ENCODE measurements around the gene NFATC4. TPM values are rescaled to one million over a fixed set of nuclear protein-coding genes. Genes with fewer than 3 reads are reported as not detected.

The NFATC4 gene
- polyA plus RNA-seq, 2 donors, result 20.9 to 25.6 TPM

Other genes starting within 250 kb of the NFATC4 start
- 1 to 10 TPM in 1 of 2 donors, under 1 TPM in 1; 0.60 to 1.1 TPM for gene FITM1, start 237.5 kb upstream of the NFATC4 start, polyA plus RNA-seq
- gene PSME1, start 232.0 kb upstream of the NFATC4 start, polyA plus RNA-seq, result 100 to 1,000 TPM; 146 to 198 TPM
- 10 to 100 TPM; 24.5 to 26.6 TPM for gene EMC9, start 226.6 kb upstream of the NFATC4 start, polyA plus RNA-seq
- 100 to 1,000 TPM; 143 to 233 TPM for gene PSME2, start 221.6 kb upstream of the NFATC4 start, polyA plus RNA-seq
- gene RNF31, start 220.7 kb upstream of the NFATC4 start, polyA plus RNA-seq, result 10 to 100 TPM; 27.4 to 70.6 TPM
- 10 to 100 TPM; 35.0 to 43.5 TPM for gene IRF9, start 206.9 kb upstream of the NFATC4 start, polyA plus RNA-seq
- 1 to 10 TPM; 3.9 to 10.0 TPM for gene REC8, start 196.1 kb upstream of the NFATC4 start, polyA plus RNA-seq
- 10 to 100 TPM; 12.3 to 23.5 TPM for gene IPO4, start 179.4 kb upstream of the NFATC4 start, polyA plus RNA-seq
- 10 to 100 TPM; 10.0 to 25.8 TPM for gene TM9SF1, start 172.7 kb upstream of the NFATC4 start, polyA plus RNA-seq
- under 1 TPM in 1 of 2 donors, not detected in 1; 0.10 TPM for gene TSSK4, start 162.5 kb upstream of the NFATC4 start, polyA plus RNA-seq
- gene CHMP4A, start 154.7 kb upstream of the NFATC4 start, polyA plus RNA-seq, result 10 to 100 TPM; 37.0 to 65.7 TPM
- gene MDP1, start 152.1 kb upstream of the NFATC4 start, polyA plus RNA-seq, result 10 to 100 TPM; 12.1 to 12.8 TPM
- gene NEDD8, start 135.8 kb upstream of the NFATC4 start, polyA plus RNA-seq, result 100 to 1,000 TPM; 116 to 220 TPM
- gene GMPR2, start 135.3 kb upstream of the NFATC4 start, polyA plus RNA-seq, result 10 to 100 TPM; 24.5 to 35.0 TPM
- 10 to 100 TPM; 49.2 to 49.8 TPM for gene TINF2, start 125.6 kb upstream of the NFATC4 start, polyA plus RNA-seq
- 100 to 1,000 TPM; 609 to 890 TPM for gene TGM1, start 105.0 kb upstream of the NFATC4 start, polyA plus RNA-seq
- 100 to 1,000 TPM; 117 to 135 TPM for gene RABGGTA, start 96.6 kb upstream of the NFATC4 start, polyA plus RNA-seq
- 10 to 100 TPM; 92.6 to 97.6 TPM for gene DHRS1, start 68.4 kb upstream of the NFATC4 start, polyA plus RNA-seq
- 10 to 100 TPM in 1 of 2 donors, 1 to 10 TPM in 1; 9.3 to 10.8 TPM for gene NOP9, start 68.3 kb upstream of the NFATC4 start, polyA plus RNA-seq
- 10 to 100 TPM; 24.3 TPM for gene CIDEB, start 60.2 kb upstream of the NFATC4 start, polyA plus RNA-seq
- 10 to 100 TPM; 11.6 to 30.4 TPM for gene LTB4R2, start 58.0 kb upstream of the NFATC4 start, polyA plus RNA-seq
- 10 to 100 TPM; 63.3 to 73.6 TPM for gene LTB4R, start 56.7 kb upstream of the NFATC4 start, polyA plus RNA-seq
- 10 to 100 TPM; 10.2 to 23.3 TPM for gene ADCY4, start 33.1 kb upstream of the NFATC4 start, polyA plus RNA-seq
- 10 to 100 TPM; 13.3 to 14.4 TPM for gene RIPK3, start 28.2 kb upstream of the NFATC4 start, polyA plus RNA-seq
- gene NYNRIN, start 30.8 kb downstream of the NFATC4 start, polyA plus RNA-seq, result 1 to 10 TPM; 4.8 to 5.6 TPM
- gene CBLN3, start 61.5 kb downstream of the NFATC4 start, polyA plus RNA-seq, result under 1 TPM; 0.75 to 0.86 TPM
- 10 to 100 TPM; 20.8 to 24.4 TPM for gene KHNYN, start 61.8 kb downstream of the NFATC4 start, polyA plus RNA-seq
- 10 to 100 TPM; 38.1 to 39.8 TPM for gene SDR39U1, start 74.6 kb downstream of the NFATC4 start, polyA plus RNA-seq
- under 1 TPM in 1 of 2 donors, not detected in 1; 0.35 TPM for gene CMA1, start 140.1 kb downstream of the NFATC4 start, polyA plus RNA-seq
- gene CTSG, start 208.1 kb downstream of the NFATC4 start, polyA plus RNA-seq, result 1 to 10 TPM in 1 of 2 donors, under 1 TPM in 1; 0.14 to 1.4 TPM
- gene GZMH, start 241.5 kb downstream of the NFATC4 start, polyA plus RNA-seq, result 1 to 10 TPM; 1.2 to 1.9 TPM

Measured in esophagus (tissue), 2 donors.